Ovary (tissue), 3 donors: ENCODE results near the gene LYSMD4.

Experiments used
- EP300 ChIP-seq: sonication (generic); formaldehyde crosslinking; IDR thresholded peaks from one replicate; pipeline ENCODE4 v1.6.1; 2017; ENCODE audit warnings: antibody characterized with exemption
- POLR2A ChIP-seq: fragments of 450-650 bp; IDR thresholded peaks from one replicate; pipeline ENCODE4 v1.6.1; 2017; ENCODE audit warnings: antibody characterized with exemption, mild to moderate bottlenecking, moderate library complexity
- TF ChIP-seq, protein P1 (sequence below), 3 donors: fragments of 450-650 bp in 2 of 3; fragments of 200-600 bp in 1 of 3; IDR thresholded peaks; one replicate each; pipeline versions ENCODE4 v1.5.1 to v1.8.0; 2016 to 2022; ENCODE audit warnings: antibody characterized with exemption in 3 of 3, mild to moderate bottlenecking in 1 of 3
- donor health status: DM: no; HTN: no; CAD: no.

DNA sequence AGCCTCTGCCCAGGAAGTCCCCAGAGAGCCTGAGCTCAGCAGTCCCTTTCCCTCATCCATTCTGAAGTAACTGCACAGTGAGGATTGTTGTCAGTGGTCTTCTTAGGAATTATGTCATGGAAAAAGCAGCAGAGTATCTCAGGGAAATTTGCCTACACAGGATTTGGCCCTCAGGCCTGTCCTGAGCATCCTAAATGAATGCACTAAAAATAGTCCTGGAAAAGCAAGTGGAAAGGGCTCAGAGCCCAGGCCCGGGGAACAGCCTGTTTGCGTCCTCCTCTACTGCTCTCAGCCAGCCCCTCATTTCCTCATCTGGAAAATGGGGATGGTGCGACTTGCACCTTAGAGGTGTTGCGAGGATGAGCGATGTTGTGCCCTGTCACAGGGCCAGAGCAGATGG is 21.6 kb downstream of the LYSMD4 start:
- TF ChIP-seq POLR2A: no peak
- TF ChIP-seq, protein P1, sequence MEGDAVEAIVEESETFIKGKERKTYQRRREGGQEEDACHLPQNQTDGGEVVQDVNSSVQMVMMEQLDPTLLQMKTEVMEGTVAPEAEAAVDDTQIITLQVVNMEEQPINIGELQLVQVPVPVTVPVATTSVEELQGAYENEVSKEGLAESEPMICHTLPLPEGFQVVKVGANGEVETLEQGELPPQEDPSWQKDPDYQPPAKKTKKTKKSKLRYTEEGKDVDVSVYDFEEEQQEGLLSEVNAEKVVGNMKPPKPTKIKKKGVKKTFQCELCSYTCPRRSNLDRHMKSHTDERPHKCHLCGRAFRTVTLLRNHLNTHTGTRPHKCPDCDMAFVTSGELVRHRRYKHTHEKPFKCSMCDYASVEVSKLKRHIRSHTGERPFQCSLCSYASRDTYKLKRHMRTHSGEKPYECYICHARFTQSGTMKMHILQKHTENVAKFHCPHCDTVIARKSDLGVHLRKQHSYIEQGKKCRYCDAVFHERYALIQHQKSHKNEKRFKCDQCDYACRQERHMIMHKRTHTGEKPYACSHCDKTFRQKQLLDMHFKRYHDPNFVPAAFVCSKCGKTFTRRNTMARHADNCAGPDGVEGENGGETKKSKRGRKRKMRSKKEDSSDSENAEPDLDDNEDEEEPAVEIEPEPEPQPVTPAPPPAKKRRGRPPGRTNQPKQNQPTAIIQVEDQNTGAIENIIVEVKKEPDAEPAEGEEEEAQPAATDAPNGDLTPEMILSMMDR (IDR thresholded peaks at IDR 0.05): no peak
- no peak for TF ChIP-seq EP300
